HG02884 (cell line): ENCODE data around the gene GLB1L3.

Experiments
- ATAC-seq: cut with Tn5 transposase; IDR thresholded peaks from one replicate; pipeline ENCODE4 v1.9.1; 2021; ENCODE audit warnings: mild to moderate bottlenecking, moderate library complexity; ENCODE audit not compliant: unreplicated experiment

GLB1L3 gene

DNA sequence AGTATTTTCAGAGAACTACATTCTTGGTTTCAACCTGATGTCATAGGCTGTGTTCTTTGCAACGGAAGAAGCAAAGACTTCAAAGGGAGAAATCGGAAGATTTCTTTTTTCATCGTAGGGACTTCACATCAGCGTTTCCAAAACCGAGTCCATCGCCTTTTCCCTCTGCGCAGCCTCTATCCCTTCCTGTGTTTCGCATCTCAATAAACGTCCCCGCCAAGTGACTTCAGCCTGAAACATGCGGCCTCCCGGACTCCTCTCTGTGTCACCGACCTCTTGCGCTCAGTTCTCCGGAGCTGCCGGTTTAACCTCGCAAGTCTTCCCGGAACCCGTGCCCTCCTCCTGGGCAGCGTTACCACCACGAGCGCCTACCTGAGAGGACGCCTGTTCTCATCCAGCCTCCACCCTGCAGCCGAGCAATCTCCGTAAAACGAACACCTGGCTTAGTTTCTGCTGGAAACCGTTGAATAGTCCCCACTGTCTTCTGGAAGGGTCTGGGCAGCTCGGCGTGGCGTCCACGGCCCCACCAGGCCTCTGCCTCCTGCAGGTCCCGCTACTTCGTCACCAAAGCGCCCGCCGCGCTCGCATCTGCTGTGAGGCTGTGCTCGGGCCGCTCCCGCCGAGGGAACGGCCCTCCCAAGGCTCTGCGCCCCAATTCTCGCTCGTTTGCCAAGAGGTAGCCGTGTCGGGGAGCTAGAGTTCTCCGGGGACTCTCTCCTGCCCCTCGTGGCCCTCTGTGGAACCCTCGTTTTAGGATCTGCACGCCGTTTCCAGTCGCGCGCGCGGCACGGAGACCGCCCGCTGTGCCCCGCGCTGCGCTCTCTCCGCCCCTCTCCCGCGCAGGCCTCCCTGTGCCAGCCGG lies at the start of gene GLB1L3:
Gene GLB1L3 (plus strand): TSS at position 846 of the 862 bp plus-strand sequence. CDS start 362 bp downstream, outside the sequence.
- ATAC-seq = peak; percentile 77

- no peak for ATAC-seq
Measured at GRCh38 chr11:134226806-134227325, 49.3 kb upstream of the GLB1L3 start.

GRCh38 chr11:134228625-134229024 lies 47.6 kb upstream of the GLB1L3 start:
- ATAC-seq = peak; percentile 41

- no peak for ATAC-seq
Measured at GRCh38 chr11:134229126-134229790, 46.9 kb upstream of the GLB1L3 start.

DNA sequence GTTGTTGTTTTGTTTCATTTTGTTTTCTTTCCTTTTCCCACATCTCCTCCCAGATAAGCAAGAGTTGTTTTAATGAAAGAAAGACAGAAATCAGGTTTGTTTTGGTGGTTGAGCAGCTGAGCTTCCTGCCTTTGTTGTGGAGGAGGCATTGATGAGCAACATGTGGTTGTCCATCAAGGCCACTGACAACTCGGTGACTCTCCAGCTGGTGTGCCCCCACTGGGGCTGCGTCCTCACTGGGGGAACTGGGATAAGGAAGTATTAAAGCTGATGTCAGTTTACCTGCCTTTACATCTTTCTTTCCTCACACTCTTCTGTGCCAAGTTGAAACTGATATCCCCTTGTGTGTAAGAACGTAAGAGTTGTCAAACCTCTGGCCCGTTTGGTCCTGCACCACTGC lies 45.8 kb upstream of the GLB1L3 start:
- ATAC-seq = no peak

- no peak for ATAC-seq
Measured at GRCh38 chr11:134231958-134232659, 44.1 kb upstream of the GLB1L3 start.

GRCh38 chr11:134233729-134234179 lies 42.4 kb upstream of the GLB1L3 start:
- ATAC-seq = no peak

DNA sequence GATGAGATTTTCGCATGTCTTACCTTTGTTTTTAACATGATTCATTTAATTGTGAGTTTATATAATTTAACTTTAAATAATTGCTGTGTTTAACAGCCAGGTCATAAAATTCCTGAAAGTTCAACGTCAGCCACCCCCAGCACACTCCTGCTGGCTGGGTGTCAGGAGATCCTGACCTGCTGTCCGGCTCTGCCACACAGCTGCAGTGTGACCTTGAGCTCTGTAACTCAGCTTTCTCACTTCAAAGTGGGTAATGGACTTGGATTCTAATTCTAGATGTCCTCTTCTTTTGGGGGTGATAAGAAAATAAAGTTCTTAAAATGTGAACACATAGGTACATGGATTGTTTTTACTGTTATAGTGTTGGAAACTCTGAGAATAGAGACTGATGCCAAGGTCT lies 40.8 kb upstream of the GLB1L3 start:
- no peak for ATAC-seq

GRCh38 chr11:134236834-134237556 lies 39.2 kb upstream of the GLB1L3 start:
- ATAC-seq = no peak

DNA sequence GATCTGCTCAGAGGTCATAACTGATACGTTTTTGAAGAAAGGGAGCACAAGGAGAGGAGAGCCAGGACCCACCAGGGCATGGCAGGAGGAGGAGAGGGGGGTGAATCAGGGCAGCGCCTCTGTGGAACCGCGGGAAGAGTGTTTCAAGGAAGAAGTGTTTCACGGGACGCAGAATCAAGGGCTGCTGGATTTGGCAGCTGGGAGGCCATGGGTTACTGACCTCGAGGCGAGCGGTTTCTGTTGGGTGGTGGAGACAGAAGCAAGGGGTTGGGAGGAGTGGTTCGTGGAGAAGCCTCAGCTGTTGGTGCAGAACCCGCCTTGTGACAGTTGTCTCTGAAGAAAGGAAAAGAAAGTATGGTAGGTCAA lies 38.6 kb upstream of the GLB1L3 start:
- ATAC-seq = no peak

DNA sequence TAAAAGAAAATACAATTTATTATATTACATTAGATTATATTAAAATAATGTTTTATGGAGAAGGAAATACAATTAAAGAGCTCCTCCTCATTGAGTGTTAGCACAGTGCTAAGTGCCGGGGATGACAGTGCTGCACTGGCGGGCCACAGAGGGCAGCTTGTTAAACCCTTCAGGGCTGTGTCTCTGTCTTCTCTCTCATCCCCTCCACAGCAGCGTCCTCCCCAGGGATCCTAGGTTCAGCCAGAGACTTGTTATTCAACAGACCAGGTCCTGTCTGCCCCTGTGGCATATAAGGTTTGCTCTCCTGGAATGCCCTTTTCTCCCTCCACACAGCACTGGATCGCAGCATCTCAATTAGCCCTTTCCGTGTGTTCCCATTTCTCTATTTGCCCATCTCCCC lies 37.2 kb upstream of the GLB1L3 start:
- ATAC-seq = no peak

DNA sequence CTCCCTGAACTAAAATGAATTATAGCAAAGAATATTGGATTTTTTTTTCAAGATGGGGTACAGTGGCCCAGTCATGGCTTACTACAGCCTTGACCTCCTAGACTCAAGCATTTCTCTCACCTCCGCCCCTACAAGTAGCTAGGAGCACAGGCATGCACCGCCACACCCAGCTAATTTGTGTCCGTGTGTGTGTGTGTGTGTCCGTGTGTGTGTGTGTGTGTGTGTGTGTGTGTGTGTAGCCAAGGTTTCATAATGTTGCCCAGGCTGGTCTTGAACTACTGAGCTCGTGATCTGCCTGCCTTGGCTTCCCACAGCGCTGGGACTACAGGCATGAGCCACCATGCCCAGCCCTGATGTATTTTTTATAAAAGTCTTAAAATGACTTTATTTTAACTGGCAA lies 35.6 kb upstream of the GLB1L3 start:
- no peak for ATAC-seq

- ATAC-seq = no peak
Measured at GRCh38 chr11:134242376-134242775, 33.8 kb upstream of the GLB1L3 start.

DNA sequence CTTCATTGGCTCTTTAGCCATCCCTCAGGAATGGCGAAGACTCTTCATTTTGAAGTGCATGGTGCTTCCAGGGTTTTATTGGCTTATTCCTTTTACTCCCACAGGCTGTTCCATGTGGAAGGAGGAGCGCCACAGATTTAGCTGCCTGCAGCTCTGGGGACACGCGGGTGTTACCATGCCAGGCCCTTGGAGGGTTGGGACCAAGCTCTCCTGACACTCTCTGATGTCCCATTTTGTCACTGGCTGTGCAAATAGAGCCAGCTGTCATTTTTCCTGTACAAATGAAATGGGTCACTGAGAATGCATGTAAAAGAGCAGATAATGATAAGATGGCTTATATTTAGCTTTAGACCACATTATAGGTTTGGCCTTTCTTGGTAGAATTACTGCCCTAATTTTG lies 32.3 kb upstream of the GLB1L3 start:
- no peak for ATAC-seq

DNA sequence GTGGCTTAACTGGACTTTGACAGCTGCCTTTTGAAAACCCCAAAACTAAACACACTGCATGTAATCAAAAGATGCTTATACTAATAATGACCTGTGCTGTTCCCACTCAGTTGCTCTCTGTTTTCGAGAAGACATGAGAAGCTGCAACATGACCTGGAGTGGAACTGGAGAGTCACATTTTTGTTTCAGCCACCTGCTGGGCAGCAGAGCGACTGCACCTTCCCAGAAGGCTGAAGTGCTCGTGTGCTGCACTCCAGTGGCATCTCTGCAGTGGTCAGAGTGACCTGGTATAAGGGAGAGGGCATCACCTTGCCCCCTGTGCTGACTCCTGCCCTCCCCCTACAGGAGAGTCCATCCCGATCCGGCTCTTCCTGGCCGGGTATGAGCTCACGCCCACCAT lies 31.6 kb upstream of the GLB1L3 start:
- peak; percentile 80 for ATAC-seq

DNA sequence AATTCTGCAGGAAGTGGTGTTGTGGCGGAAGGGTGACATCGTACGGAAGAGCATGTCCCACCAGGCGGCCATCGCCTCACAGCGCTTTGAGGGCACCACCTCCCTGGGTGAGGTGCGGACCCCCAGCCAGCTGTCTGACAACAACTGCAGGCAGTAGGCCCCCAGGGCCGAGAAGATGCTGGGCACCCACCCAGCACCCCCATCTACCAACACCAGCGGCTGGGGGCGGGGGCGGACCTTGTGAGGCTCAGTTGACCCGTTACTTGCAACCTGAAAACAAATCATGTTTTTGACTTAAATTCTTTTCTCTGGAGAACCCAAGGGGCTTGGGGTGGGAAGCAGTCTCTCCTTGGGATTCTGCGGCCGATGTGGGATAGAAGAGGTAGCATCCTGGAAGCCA lies 30.7 kb upstream of the GLB1L3 start:
- ATAC-seq = no peak

- ATAC-seq = no peak
Measured at GRCh38 chr11:134246100-134246499, 30.1 kb upstream of the GLB1L3 start.

DNA sequence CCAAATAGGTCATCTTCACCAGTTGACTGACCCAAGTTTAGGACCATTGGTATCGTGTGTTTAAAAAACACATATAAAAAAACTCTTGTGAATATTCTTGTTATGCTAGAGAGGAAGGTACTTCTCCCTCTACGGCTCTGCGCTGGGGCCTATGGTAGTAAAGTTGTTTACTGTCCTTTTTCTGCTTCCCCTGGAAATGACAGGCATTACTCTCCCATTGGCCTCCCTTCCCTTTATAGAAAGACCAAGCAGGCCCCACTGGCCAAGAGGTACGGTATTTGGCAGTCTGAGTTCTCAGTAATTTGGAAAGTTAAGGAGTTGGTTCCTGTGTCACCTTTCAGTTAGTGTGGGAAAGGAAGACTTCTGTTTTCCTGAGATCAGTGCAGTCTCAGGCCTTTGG lies 29.5 kb upstream of the GLB1L3 start:
- no peak for ATAC-seq

DNA sequence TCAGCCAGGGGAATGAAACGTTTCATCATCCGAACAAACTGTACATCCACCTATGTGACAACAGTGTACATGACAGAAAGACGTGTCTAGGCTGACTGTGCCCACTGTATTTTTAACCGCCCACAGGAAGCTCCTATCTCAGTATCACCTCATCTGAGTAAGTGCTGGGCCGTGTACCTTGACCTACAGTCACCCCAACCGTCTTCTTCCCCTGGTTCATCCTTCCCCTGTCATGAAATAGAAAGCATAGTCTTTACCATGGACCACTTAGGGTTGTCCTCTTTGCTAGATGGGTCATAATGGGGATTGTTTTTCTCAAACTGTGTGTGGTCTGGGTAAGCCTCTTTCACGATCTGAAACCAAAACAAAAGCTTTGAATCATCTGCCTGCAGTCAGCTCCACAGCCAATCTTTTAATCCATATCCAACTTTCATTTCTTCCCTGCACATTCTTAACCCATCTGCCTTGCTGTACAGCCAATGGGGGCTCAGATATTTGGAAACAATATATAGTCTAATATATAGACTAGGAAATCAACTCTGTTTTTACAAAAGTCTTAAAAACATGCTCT lies 27.2 kb upstream of the GLB1L3 start:
- ATAC-seq = no peak

- no peak for ATAC-seq
Measured at GRCh38 chr11:134250246-134250645, 25.9 kb upstream of the GLB1L3 start.
